CD4-positive, CD25-positive, alpha-beta regulatory T cell (primary cell): ENCODE results near the gene SORCS2. TPM values are rescaled to one million over a fixed set of nuclear protein-coding genes. Genes with fewer than 3 reads are reported as not detected.

Experiments
- ATAC-seq, 2 donors: fragments of 150-1000 bp; cut with Tn5 transposase; one replicate each; pipeline ENCODE4 v1.10.0; 2021; ENCODE audit warnings: low read depth in 2 of 2, moderate number of reproducible peaks in 2 of 2, moderate library complexity in 1 of 2
- DNase-seq, 3 donors: peaks; one replicate each; pipeline versions ENCODE4 v3.0.0 to v3.0.0-alpha.2; 2012 to 2022; ENCODE audit warnings: mixed read lengths in 1 of 3
- H3K27ac ChIP-seq: one replicate; pipeline ENCODE4 v1.7.0; 2013; ENCODE audit warnings: mild to moderate bottlenecking, low read length; ENCODE audit not compliant: insufficient read depth, poor library complexity, severe bottlenecking
- H3K27me3 ChIP-seq: one replicate; pipeline ENCODE4 v1.7.0; 2013; ENCODE audit warnings: low read length; ENCODE audit not compliant: control insufficient read depth, insufficient read depth
- H3K36me3 ChIP-seq: one replicate; pipeline ENCODE4 v1.7.0; 2013; ENCODE audit warnings: mild to moderate bottlenecking, low read length, moderate library complexity; ENCODE audit not compliant: control insufficient read depth, insufficient read depth
- H3K4me1 ChIP-seq: 2 replicates; pipeline ENCODE4 v1.7.0; 2013; ENCODE audit warnings: mild to moderate bottlenecking, low read length; ENCODE audit not compliant: insufficient read depth, control insufficient read depth, poor library complexity, severe bottlenecking
- H3K4me3 ChIP-seq: one replicate; pipeline ENCODE4 v1.7.0; 2013; ENCODE audit warnings: low read depth, mild to moderate bottlenecking, low read length, moderate library complexity
- H3K9me3 ChIP-seq, 2 experiments: 1 replicate in 1 of 2; 2 replicates in 1 of 2; pipeline ENCODE4 v1.7.0; 2013; ENCODE audit warnings: low read length in 2 of 2, mild to moderate bottlenecking in 1 of 2, moderate library complexity in 1 of 2; ENCODE audit not compliant: control insufficient read depth in 2 of 2
- H3K27ac Mint-ChIP-seq, 3 donors: one replicate each; pipeline ENCODE4 v1.8.0; 2020 to 2022; ENCODE audit warnings: mild to moderate bottlenecking in 3 of 3, mixed read lengths in 3 of 3, moderate library complexity in 2 of 3
- H3K27me3 Mint-ChIP-seq: one replicate; pipeline ENCODE4 v1.8.0; 2022; ENCODE audit warnings: mild to moderate bottlenecking, mixed read lengths
- H3K36me3 Mint-ChIP-seq: one replicate; pipeline ENCODE4 v1.8.0; 2020; ENCODE audit warnings: mixed read lengths
- H3K4me1 Mint-ChIP-seq, 4 donors: one replicate each; pipeline ENCODE4 v1.8.0; 2020 to 2022; ENCODE audit warnings: mixed read lengths in 4 of 4, mild to moderate bottlenecking in 1 of 4
- H3K4me3 Mint-ChIP-seq, 4 donors: one replicate each; pipeline ENCODE4 v1.8.0; 2020 to 2022; ENCODE audit warnings: mild to moderate bottlenecking in 4 of 4, mixed read lengths in 4 of 4, moderate library complexity in 3 of 4
- H3K9me3 Mint-ChIP-seq, 7 donors: one replicate each; pipeline ENCODE4 v1.8.0; 2020 to 2022; ENCODE audit warnings: mixed read lengths in 7 of 7, mild to moderate bottlenecking in 3 of 7, moderate library complexity in 2 of 7
- polyA plus RNA-seq, 4 donors: library from polyadenylated mRNA; unstranded; fragments of 300-500 nt; fragmentation: Illumina TruSeq; gene quantifications; one replicate each; pipeline ENCODE4 v1.2.3, GENCODE V29; 2021
- total RNA-seq: library from RNA; stranded (reverse); gene quantifications from one replicate; pipeline ENCODE4 v1.2.3, GENCODE V29; 2022

Gene SORCS2
- total and polyA plus RNA-seq, 5 donors from 2014 or later = not detected

DNA sequence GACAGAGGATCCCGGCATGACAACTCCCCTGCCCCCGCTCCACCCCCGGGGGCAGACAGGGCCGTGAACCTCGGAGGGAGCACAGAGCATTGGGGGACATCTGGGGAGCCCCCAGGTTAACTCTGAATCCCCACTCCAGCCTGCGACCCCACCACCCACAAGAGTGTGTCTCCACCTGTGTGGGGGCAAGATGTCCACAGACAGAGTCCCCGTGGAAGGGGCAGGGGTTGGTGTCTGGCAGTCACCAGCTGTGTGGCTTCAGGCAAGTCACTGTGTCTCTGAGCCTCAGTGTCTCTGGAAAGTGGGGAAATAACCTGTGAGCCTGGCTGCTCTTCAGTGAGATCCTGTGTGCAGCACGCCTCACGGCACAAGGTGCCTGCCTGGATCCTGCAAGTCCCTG, 508.3 kb downstream of the SORCS2 start:
- no peak for DNase-seq
- Histone ChIP-seq H3K4me3 (no peak overlapping the region), H3K27me3 (no peaks in the 10 kb centered on the region)

GRCh38 chr4:7701866-7702649, 509.7 kb downstream of the SORCS2 start:
- H3K9me3 Mint-ChIP-seq = peaks cover 0 to 3% (median 0%) of the 10 kb centered on the region in 7 donors

More for the DNA sequence above, 508.3 kb downstream of the SORCS2 start:
- no peak overlapping the region for H3K27ac Mint-ChIP-seq
- peaks cover 4% of the 10 kb centered on the region for H3K27me3 Mint-ChIP-seq
- H3K36me3 Mint-ChIP-seq = no peaks in the 10 kb centered on the region
- H3K4me3 Mint-ChIP-seq = no peak overlapping the region
- H3K9me3 ChIP-seq = no peaks in the 10 kb centered on the region
- no peaks in the 10 kb centered on the region for H3K4me1 ChIP-seq
- no peaks in the 10 kb centered on the region for H3K36me3 ChIP-seq
- peaks cover 0 to 3% (median 0%) of the 10 kb centered on the region in 7 donors for H3K9me3 Mint-ChIP-seq
- H3K4me1 Mint-ChIP-seq = no peaks in the 10 kb centered on the region
- no peak overlapping the region for H3K27ac ChIP-seq
- no peak for ATAC-seq

GRCh38 chr4:7703688-7704087, 511.4 kb downstream of the SORCS2 start:
- Mint-ChIP-seq H3K27me3 (peaks cover under 1% of the 10 kb centered on the region), H3K4me3 (no peak overlapping the region)

More at GRCh38 chr4:7701866-7702649, 509.7 kb downstream of the SORCS2 start:
- Histone ChIP-seq H3K27me3 (no peaks in the 10 kb centered on the region), H3K9me3 (no peaks in the 10 kb centered on the region), H3K36me3 (no peaks in the 10 kb centered on the region), H3K4me1 (no peaks in the 10 kb centered on the region), H3K27ac (no peak overlapping the region), H3K4me3 (no peak overlapping the region)
- ATAC-seq = no peak
- Mint-ChIP-seq H3K27me3 (peaks cover 4% of the 10 kb centered on the region), H3K4me1 (no peaks in the 10 kb centered on the region), H3K36me3 (no peaks in the 10 kb centered on the region), H3K4me3 (no peak overlapping the region), H3K27ac (no peak overlapping the region)
- DNase-seq = no peak

DNA sequence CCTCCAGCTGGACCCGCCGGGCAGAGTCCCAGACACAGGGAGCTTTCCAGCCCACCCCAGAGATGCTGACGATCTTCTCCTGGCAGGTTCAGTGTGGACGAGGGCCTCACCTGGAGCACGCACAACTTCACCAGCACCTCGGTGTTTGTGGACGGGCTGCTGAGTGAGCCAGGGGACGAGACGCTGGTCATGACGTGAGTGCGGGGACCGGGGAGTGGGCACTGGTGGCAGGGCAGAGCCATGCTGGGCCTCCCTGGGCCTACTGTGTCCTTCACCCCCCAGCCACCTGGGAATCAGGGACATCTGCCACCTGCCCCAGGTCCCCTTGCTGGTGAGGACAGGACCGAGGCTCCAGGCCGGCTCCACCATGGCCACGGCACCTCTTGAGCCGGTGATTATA, 511.8 kb downstream of the SORCS2 start:
- Mint-ChIP-seq H3K36me3 (no peaks in the 10 kb centered on the region), H3K27me3 (no peaks in the 10 kb centered on the region), H3K4me3 (no peak overlapping the region), H3K27ac (no peak overlapping the region), H3K9me3 (peaks cover 0 to 3% (median 0%) of the 10 kb centered on the region in 7 donors), H3K4me1 (no peaks in the 10 kb centered on the region)
- Histone ChIP-seq H3K27me3 (no peaks in the 10 kb centered on the region), H3K27ac (no peak overlapping the region), H3K36me3 (no peaks in the 10 kb centered on the region), H3K4me1 (no peaks in the 10 kb centered on the region), H3K4me3 (no peak overlapping the region), H3K9me3 (no peaks in the 10 kb centered on the region)
- DNase-seq (no peak), ATAC-seq (no peak)

More at GRCh38 chr4:7703688-7704087, 511.4 kb downstream of the SORCS2 start:
- H3K36me3 Mint-ChIP-seq = no peaks in the 10 kb centered on the region
- DNase-seq (no peak), ATAC-seq (no peak)
- no peaks in the 10 kb centered on the region for H3K9me3 ChIP-seq
- H3K27ac Mint-ChIP-seq = no peak overlapping the region
- H3K9me3 Mint-ChIP-seq = peaks cover 0 to 3% (median 0%) of the 10 kb centered on the region in 7 donors
- H3K27me3 ChIP-seq = no peaks in the 10 kb centered on the region
- H3K36me3 ChIP-seq = no peaks in the 10 kb centered on the region
- H3K4me3 ChIP-seq = no peak overlapping the region
- H3K4me1 ChIP-seq = no peaks in the 10 kb centered on the region
- H3K4me1 Mint-ChIP-seq = no peaks in the 10 kb centered on the region
- H3K27ac ChIP-seq = no peak overlapping the region

DNA sequence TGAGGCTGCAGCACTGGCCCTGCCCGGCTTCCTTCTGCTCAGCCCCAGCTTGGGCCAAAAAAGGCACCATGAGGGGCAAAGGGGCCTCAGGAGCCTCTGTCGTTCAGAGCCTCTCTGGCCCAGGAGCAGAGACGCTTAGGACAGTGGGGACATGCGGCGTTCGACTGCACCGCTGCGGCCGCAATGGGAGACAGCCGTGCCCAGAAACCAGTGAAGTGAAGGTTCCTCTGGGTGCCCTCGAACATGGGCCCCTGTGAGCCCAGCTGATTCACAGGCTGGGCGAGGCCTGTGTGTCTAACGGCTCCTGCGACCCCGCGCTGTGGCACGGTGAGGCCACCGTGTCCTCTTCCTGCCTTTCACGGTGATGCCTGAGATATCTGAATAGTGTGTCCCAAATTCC, 512.3 kb downstream of the SORCS2 start:
- Mint-ChIP-seq H3K27me3 (no peaks in the 10 kb centered on the region), H3K4me1 (no peaks in the 10 kb centered on the region), H3K36me3 (no peaks in the 10 kb centered on the region), H3K4me3 (no peak overlapping the region), H3K9me3 (peaks cover 0 to 3% (median 0%) of the 10 kb centered on the region in 7 donors), H3K27ac (no peak overlapping the region)
- ATAC-seq (no peak), DNase-seq (no peak)
- H3K9me3 ChIP-seq = no peaks in the 10 kb centered on the region
- no peak overlapping the region for H3K27ac ChIP-seq
- no peaks in the 10 kb centered on the region for H3K4me1 ChIP-seq
- no peaks in the 10 kb centered on the region for H3K27me3 ChIP-seq
- H3K36me3 ChIP-seq = no peaks in the 10 kb centered on the region
- no peak overlapping the region for H3K4me3 ChIP-seq

GRCh38 chr4:7705062-7705461, 512.7 kb downstream of the SORCS2 start:
- no peak for ATAC-seq
- H3K4me1 ChIP-seq = no peaks in the 10 kb centered on the region
- no peaks in the 10 kb centered on the region for H3K36me3 Mint-ChIP-seq
- H3K36me3 ChIP-seq = no peaks in the 10 kb centered on the region
- H3K9me3 ChIP-seq = no peaks in the 10 kb centered on the region
- no peaks in the 10 kb centered on the region for H3K27me3 Mint-ChIP-seq
- H3K27me3 ChIP-seq = no peaks in the 10 kb centered on the region
- H3K4me3 Mint-ChIP-seq = no peak overlapping the region
- no peak overlapping the region for H3K27ac ChIP-seq
- H3K9me3 Mint-ChIP-seq = peaks cover 0 to 2% (median 0%) of the 10 kb centered on the region in 7 donors
- DNase-seq = no peak
- no peak overlapping the region for H3K4me3 ChIP-seq
- H3K4me1 Mint-ChIP-seq = no peaks in the 10 kb centered on the region
- H3K27ac Mint-ChIP-seq = no peak overlapping the region

DNA sequence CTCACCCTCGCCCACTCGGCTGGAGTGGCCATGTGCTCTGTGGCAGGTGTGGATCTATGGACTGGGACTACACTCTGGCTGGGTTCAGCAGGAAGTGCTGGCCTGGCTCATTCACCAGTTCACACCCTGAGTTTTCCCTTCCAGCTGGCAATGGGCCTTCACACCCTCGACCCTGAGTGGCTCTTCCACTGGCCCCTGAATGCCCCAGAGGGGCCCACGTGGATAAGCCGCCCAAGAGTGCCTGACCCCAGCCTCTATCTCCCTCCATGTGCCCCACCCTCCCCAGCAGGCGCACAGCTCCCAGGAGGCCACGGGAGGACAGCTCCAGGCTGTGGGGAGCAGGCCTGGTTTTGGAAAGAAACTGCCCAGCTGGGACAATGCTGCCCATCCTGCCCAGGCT, 513.3 kb downstream of the SORCS2 start:
- H3K4me3 Mint-ChIP-seq = no peak overlapping the region
- no peak for ATAC-seq
- Histone ChIP-seq H3K36me3 (no peaks in the 10 kb centered on the region), H3K9me3 (no peaks in the 10 kb centered on the region), H3K27me3 (no peaks in the 10 kb centered on the region), H3K4me3 (no peak overlapping the region), H3K27ac (no peak overlapping the region), H3K4me1 (no peaks in the 10 kb centered on the region)
- H3K36me3 Mint-ChIP-seq = no peaks in the 10 kb centered on the region
- DNase-seq = no peak
- H3K27me3 Mint-ChIP-seq = no peaks in the 10 kb centered on the region
- H3K4me1 Mint-ChIP-seq = no peaks in the 10 kb centered on the region
- no peak overlapping the region for H3K27ac Mint-ChIP-seq
- H3K9me3 Mint-ChIP-seq = peaks cover 0 to 2% (median 0%) of the 10 kb centered on the region in 7 donors

GRCh38 chr4:7708238-7708637, 515.9 kb downstream of the SORCS2 start:
- ATAC-seq = no peak
- DNase-seq = no peak
- no peaks in the 10 kb centered on the region for H3K27me3 Mint-ChIP-seq
- no peak overlapping the region for H3K4me3 Mint-ChIP-seq
- H3K27ac Mint-ChIP-seq = no peak overlapping the region
- H3K4me1 Mint-ChIP-seq = no peaks in the 10 kb centered on the region
- Histone ChIP-seq H3K36me3 (no peaks in the 10 kb centered on the region), H3K4me1 (no peaks in the 10 kb centered on the region), H3K9me3 (no peaks in the 10 kb centered on the region), H3K4me3 (no peak overlapping the region), H3K27me3 (no peaks in the 10 kb centered on the region), H3K27ac (no peak overlapping the region)
- no peaks in the 10 kb centered on the region for H3K36me3 Mint-ChIP-seq
- peaks cover 0 to 2% (median 0%) of the 10 kb centered on the region in 7 donors for H3K9me3 Mint-ChIP-seq
